ENCODE results near the gene E2F6. TPM values are rescaled to one million over a fixed set of nuclear protein-coding genes. Genes with fewer than 3 reads are reported as not detected.

E2F6 gene
- total and polyA plus RNA-seq, 10 of the 15 experiments (the other 5 are each of a cell fraction or from before 2014, with no cell fraction given) = 4.2 to 15.5 (median 11.3) TPM

DNA sequence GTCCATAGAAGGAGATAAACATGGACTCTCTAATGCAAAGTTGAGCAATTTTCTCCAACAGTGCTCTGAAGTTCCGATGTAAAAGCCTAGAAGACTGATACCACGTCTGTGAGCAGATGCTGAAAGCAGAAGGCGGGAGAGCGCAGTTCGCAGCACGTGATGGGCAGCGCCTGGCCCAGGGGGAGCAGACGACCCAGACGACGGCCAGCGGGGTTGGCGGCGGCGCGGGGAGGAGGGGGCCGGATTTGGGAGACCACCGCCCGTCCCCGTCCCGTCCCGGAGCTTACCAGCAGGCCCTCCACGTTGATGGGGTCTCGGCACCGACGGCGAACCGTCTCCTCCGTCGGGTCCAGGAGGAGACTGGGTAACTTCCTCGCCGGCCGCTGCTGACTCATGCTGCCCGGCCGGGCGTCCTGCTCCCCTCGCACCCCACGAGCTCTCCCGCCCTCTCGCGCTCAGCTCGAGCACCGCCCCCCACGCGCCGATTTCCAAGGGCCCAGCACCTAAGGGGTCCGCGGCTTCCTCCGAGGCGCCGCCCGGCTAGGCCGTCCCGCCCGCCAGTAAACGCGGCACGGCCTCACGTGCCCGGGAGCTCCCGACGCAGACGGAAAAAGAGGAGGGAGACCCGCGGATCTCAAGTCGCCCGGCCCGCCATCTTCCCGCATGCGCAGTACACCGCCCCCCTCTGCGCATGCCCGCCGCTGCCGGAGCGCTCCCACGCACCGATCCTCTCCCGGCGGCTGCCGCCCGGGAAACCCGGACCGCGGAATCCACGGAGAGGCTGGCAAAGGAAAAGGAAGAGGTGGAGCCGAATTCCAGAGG lies at the start of gene E2F6 (continued):
- TF ChIP-seq TAF1 (IDR thresholded peaks at IDR 0.05; ENCODE audit: borderline replicate concordance, low read depth, low read length) = peak; percentile 78; the same call in 1 of the 2 replicates
- TF ChIP-seq SMAD1 (IDR thresholded peaks at IDR 0.05; ENCODE audit: low read depth, partially characterized antibody) = no peak
- TF ChIP-seq RCOR1 (conservative IDR thresholded peaks at IDR 0.05; ENCODE audit: low read depth, low read length) = no peak
- TF ChIP-seq, protein P1, sequence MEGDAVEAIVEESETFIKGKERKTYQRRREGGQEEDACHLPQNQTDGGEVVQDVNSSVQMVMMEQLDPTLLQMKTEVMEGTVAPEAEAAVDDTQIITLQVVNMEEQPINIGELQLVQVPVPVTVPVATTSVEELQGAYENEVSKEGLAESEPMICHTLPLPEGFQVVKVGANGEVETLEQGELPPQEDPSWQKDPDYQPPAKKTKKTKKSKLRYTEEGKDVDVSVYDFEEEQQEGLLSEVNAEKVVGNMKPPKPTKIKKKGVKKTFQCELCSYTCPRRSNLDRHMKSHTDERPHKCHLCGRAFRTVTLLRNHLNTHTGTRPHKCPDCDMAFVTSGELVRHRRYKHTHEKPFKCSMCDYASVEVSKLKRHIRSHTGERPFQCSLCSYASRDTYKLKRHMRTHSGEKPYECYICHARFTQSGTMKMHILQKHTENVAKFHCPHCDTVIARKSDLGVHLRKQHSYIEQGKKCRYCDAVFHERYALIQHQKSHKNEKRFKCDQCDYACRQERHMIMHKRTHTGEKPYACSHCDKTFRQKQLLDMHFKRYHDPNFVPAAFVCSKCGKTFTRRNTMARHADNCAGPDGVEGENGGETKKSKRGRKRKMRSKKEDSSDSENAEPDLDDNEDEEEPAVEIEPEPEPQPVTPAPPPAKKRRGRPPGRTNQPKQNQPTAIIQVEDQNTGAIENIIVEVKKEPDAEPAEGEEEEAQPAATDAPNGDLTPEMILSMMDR (IDR thresholded peaks at IDR 0.05 in 2 of 3, conservative IDR thresholded peaks at IDR 0.05 in 1 of 3; ENCODE audit: control insufficient read depth in 2 of 3, extremely low read depth in 1 of 3, insufficient read depth in 1 of 3, low read depth in 3 of 3, low read length in 3 of 3) = no peak
- TF ChIP-seq SP1 (IDR thresholded peaks at IDR 0.05; ENCODE audit: low read depth, low read length) = peak; percentile 97
- TF ChIP-seq RFX5 (IDR thresholded peaks at IDR 0.05; ENCODE audit: low read depth, low read length) = no peak
- TF ChIP-seq, protein P2, sequence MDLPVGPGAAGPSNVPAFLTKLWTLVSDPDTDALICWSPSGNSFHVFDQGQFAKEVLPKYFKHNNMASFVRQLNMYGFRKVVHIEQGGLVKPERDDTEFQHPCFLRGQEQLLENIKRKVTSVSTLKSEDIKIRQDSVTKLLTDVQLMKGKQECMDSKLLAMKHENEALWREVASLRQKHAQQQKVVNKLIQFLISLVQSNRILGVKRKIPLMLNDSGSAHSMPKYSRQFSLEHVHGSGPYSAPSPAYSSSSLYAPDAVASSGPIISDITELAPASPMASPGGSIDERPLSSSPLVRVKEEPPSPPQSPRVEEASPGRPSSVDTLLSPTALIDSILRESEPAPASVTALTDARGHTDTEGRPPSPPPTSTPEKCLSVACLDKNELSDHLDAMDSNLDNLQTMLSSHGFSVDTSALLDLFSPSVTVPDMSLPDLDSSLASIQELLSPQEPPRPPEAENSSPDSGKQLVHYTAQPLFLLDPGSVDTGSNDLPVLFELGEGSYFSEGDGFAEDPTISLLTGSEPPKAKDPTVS (IDR thresholded peaks at IDR 0.05; ENCODE audit: low read depth, low read length) = no peak
- TF ChIP-seq RBBP5 (conservative IDR thresholded peaks at IDR 0.05) = peak; percentile 48; the same call in 1 of the 2 replicates
- no peak for TF ChIP-seq ZNF384 (IDR thresholded peaks at IDR 0.05; ENCODE audit: borderline replicate concordance, low read depth, low read length)
- TF ChIP-seq SPI1 (IDR thresholded peaks at IDR 0.05; ENCODE audit: borderline replicate concordance, insufficient read depth, low read depth, low read length) = no peak
- no peak for TF ChIP-seq SUPT20H (IDR thresholded peaks at IDR 0.05; ENCODE audit: borderline replicate concordance, control insufficient read depth, low read depth, low read length)
- peak; percentile 98 for TF ChIP-seq IKZF1 (conservative IDR thresholded peaks at IDR 0.05)
- no peak for TF ChIP-seq HDGF (IDR thresholded peaks at IDR 0.05)
- no peak for TF ChIP-seq ZNF274 (IDR thresholded peaks at IDR 0.05; ENCODE audit: insufficient read depth, insufficient read length)
- no peak for TF ChIP-seq ZNF622 (IDR thresholded peaks at IDR 0.05)
- TF ChIP-seq POLR2AphosphoS2 (IDR thresholded peaks at IDR 0.05; ENCODE audit: low read depth, low read length) = no peak
- peak; percentile 77 for TF ChIP-seq NRF1 (conservative IDR thresholded peaks at IDR 0.05; ENCODE audit: low read depth, low read length)
- 0 out of 2 replicates have a peak, but pooled peaks have one; percentile 40 for TF ChIP-seq NR2F1 (conservative IDR thresholded peaks at IDR 0.05)
- no peak for TF ChIP-seq JUND (IDR thresholded peaks at IDR 0.05; ENCODE audit: low read depth, low read length)
- peak; percentile 79; the same call in 1 of the 2 replicates for TF ChIP-seq DPF2 (IDR thresholded peaks at IDR 0.05)
- TF ChIP-seq GATAD2B (conservative IDR thresholded peaks at IDR 0.05; ENCODE audit: low read depth) = peak; percentile 85
- TF ChIP-seq ZSCAN29 (IDR thresholded peaks at IDR 0.05) = peak; percentile 81
- TF ChIP-seq BCL11A (IDR thresholded peaks at IDR 0.05; ENCODE audit: low read depth, low read length) = no peak
- no peak for TF ChIP-seq YBX1 (IDR thresholded peaks at IDR 0.05)
- TF ChIP-seq, protein P3, sequence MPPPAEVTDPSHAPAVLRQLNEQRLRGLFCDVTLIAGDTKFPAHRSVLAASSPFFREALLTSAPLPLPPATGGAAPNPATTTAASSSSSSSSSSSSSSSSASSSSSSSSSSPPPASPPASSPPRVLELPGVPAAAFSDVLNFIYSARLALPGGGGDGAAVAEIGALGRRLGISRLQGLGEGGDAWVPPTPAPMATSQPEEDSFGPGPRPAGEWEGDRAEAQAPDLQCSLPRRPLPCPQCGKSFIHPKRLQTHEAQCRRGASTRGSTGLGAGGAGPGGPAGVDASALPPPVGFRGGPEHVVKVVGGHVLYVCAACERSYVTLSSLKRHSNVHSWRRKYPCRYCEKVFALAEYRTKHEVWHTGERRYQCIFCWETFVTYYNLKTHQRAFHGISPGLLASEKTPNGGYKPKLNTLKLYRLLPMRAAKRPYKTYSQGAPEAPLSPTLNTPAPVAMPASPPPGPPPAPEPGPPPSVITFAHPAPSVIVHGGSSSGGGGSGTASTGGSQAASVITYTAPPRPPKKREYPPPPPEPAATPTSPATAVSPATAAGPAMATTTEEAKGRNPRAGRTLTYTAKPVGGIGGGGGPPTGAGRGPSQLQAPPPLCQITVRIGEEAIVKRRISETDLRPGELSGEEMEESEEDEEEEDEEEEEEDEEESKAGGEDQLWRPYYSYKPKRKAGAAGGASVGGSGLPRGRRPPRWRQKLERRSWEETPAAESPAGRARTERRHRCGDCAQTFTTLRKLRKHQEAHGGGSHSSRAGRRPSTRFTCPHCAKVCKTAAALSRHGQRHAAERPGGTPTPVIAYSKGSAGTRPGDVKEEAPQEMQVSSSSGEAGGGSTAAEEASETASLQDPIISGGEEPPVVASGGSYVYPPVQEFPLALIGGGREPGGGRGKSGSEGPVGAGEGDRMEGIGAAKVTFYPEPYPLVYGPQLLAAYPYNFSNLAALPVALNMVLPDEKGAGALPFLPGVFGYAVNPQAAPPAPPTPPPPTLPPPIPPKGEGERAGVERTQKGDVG (CRISPR knock-in tag; IDR thresholded peaks at IDR 0.05) = peak; percentile 48; the same call in 1 of the 2 replicates
- TF ChIP-seq CREB1 (IDR thresholded peaks at IDR 0.05; ENCODE audit: low read depth) = 0 out of 2 replicates have a peak, but pooled peaks have one; percentile 37
